ENCODE data around the gene TENM3.
"Not testable (repeated sequence)": the region's sequence is repeated elsewhere in the genome, so short reads cannot be mapped to it uniquely, and the experiment has no call there.

TENM3 gene

DNA sequence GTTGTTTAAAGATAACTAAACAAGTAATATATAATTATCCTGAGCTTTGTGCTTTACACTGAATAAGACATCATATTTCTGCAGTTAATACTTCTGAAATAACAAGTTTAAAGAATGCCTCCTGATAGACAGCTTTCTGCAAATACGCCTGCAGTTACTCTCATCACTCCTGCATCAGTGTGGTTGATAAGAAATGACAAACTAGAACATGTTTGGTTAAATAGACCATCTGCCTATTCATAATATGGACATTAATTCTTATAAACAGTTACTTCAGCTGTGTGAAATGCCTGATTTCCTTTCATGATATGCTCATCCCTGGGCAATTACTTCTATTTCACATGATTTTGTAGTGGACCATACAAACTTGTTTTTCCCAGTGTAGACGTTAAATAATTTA lies 7.0 kb upstream of the TENM3 start:
- TF ChIP-seq ZNF274 (IDR thresholded peaks at IDR 0.05; ENCODE audit: low read depth, low read length): no peak
- H3K4me3 ChIP-seq (ENCODE audit: low read length): no peak overlapping the region

DNA sequence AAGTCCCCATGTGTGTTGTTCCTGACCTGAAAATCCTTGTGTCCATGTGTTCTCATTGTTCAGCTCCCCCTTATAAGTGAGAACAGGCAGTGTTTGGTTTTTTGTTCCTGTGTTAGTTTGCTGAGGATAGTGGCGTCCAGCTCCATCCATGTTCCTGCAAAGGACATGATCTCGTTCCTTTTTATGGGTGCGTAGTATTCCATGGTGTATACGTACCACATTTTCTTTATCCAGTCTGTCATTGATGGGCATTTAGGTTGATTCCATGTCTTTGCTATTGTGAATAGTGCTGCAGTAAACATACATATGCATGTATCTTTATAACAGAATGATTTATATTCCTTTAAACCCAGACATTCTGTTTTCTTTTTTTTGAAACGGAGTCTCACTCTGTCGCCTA lies 6.2 kb upstream of the TENM3 start:
- H3K4me3 ChIP-seq (ENCODE audit: low read length): not testable (repeated sequence)

DNA sequence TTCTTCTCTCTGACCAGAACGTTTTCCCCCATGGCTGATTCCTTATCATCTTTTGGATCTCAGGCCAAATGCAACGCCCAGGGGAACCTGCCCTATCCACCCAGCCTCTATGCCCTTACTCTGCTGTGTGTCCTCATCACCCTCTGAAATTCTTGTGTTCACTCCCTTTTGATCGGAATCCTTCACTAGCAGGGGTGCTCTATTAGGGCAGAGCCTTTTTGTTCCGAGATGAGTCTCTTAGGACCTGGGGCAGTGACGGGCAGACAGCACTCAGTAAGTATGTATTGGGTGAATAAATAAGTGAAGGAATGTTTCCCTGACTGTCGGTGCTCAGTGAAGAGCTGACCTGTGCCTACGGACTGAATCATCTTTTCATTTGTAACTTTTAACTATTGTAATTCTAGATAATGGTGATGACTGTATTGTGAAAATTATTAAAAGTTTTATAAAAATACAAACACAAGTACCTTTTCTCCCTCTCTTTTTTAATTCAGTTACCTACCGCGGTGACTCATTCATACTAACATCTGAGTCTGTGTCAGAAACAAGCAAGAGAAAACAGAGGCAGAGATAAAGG lies 4.8 kb upstream of the TENM3 start:
- H3K4me3 ChIP-seq (ENCODE audit: low read length): no peak overlapping the region

DNA sequence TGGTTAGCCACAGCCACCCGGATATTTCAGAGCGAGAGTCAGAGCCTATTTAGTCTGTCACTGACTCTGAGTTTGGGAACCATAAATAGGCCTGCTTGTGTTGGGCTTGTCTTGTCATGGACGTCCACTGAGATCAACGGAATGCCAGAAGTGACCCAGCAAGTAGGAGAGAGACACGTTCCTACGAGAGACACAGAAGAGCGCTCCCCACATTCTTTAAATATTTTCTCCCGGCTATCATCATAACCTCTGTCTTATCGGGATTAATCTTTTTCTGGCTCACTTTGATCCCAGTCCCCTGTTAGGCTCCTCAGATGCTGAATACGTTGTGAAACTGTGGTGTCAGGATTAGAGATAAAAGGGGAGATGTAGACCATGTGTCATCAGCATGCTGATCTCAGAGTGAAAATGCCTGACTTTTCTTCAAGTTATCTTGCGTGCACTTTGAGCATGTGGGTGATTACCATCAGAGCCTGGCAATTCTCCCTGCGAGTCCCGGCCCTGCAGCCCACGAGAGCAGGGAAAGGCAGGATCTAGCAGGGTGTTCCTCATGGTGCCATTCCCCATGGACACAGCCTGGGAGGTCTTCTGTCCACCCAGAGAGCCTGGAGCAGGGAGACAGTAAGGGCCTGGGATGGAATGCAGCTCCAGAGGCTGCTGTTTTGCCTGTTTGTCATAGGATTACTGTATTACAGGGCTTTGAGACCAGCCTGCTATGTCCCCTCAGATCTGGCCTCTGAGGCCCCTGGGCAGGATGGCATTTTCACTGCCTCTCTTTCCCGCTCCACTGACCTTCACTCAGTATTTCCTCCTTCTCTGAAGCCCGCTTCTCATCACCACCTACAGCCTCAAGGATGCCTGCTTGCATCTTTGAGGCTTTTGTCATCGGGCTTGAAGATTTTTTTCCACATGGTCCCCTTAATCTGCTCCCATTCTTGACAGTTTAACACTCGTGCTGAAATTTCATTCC lies 2.8 kb upstream of the TENM3 start:
- no peak overlapping the region for H3K4me3 ChIP-seq (ENCODE audit: low read length)
- no peak for TF ChIP-seq ZNF274 (IDR thresholded peaks at IDR 0.05; ENCODE audit: low read depth, low read length)

More for the DNA sequence above, 4.8 kb upstream of the TENM3 start:
- TF ChIP-seq ZNF274 (IDR thresholded peaks at IDR 0.05; ENCODE audit: low read depth, low read length): no peak

DNA sequence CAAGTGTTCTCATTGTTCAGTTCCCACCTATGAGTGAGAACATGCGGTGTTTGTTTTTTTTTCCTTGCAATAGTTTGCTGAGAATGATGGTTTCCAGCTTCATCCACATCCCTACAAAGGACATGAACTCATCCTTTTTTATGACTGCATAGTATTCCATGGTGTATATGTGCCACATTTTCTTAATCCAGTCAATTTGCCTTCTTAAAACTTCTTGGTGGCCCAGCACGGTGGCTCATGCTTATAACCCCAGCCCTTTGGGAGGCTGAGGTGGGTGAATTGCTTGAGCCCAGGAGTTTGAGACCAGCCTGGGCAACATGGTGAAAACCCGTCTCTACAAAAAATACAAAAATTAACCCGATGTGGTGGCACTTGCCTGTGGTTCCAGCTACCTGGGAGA lies 942 bp upstream of the TENM3 start:
- not testable (repeated sequence) for H3K4me3 ChIP-seq (ENCODE audit: low read length)

DNA sequence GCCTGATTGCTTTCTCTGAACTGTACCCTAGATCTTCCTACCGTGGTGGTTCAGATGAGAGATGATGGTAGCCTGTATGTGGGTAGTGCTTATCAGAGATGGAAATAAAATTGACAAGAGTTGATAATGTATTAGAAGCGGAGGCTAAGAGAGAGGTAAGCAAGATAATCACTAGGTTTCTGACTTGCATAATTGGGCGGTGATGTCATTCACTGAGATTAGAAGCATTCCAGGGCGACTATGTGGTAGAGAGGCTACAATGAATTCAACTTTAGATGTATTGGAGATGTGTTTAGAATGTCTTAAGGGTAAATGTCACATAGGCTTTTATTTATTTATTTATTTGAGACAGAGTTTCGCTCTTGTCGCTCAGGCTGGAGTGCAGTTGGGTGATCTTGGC lies 415 bp upstream of the TENM3 start:
- no peak for TF ChIP-seq ZNF274 (IDR thresholded peaks at IDR 0.05; ENCODE audit: low read depth, low read length)
- no peak overlapping the region for H3K4me3 ChIP-seq (ENCODE audit: low read length)

DNA sequence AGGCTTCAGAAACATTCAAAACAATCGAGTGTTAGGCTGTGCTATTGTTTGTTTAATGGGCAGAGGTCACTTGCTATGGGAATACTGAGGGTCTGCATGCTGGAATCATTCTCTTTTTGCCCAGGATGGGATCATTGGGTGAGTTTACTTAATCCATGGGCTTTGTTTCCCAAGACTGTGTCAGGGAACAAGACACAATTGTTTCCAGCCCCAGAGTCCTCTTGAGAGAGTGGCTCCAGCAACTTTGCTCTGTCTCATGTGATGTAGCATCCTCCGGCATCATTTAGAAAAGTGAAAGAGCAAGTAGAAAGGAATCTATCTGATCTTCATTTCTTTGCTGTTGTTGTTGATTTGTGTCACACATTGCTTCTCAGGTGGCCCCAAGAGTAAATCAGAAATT lies 1.8 kb downstream of the TENM3 start:
- no peak for TF ChIP-seq ZNF274 (IDR thresholded peaks at IDR 0.05; ENCODE audit: low read depth, low read length)
- H3K4me3 ChIP-seq (ENCODE audit: low read length): no peak overlapping the region

DNA sequence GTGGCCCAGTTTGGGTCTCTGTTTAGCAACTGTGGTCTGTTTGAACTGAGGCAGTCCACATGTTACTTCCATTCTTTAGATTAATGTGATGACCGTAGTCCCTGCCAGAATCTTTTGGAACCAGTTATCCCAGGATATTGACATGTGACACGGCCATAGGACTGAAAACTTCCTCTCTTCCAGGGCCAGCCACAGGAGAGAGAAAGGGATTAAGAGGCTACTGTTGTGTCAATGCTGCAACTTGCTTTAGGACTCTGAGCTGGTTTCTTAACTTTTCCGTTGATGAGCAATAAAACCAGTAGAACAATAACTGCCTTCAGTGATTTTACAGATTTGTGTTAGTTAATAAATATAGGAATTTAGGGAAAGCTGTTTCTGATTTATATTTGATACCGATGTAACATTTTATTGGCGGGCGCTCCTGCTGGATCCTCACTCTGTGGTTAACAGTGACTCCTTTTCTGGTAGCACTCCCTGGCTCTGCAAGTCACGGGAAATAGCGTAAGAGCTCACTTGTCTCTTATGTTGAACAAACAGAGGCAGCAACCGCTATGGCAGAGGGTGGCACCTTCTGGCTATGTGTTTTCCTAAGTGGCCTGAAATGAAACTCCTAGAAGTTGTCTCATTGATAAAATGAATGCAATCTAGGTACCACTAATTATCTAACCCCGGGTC lies 2.5 kb downstream of the TENM3 start:
- no peak overlapping the region for H3K4me3 ChIP-seq (ENCODE audit: low read length)
- TF ChIP-seq ZNF274 (IDR thresholded peaks at IDR 0.05; ENCODE audit: low read depth, low read length): no peak

DNA sequence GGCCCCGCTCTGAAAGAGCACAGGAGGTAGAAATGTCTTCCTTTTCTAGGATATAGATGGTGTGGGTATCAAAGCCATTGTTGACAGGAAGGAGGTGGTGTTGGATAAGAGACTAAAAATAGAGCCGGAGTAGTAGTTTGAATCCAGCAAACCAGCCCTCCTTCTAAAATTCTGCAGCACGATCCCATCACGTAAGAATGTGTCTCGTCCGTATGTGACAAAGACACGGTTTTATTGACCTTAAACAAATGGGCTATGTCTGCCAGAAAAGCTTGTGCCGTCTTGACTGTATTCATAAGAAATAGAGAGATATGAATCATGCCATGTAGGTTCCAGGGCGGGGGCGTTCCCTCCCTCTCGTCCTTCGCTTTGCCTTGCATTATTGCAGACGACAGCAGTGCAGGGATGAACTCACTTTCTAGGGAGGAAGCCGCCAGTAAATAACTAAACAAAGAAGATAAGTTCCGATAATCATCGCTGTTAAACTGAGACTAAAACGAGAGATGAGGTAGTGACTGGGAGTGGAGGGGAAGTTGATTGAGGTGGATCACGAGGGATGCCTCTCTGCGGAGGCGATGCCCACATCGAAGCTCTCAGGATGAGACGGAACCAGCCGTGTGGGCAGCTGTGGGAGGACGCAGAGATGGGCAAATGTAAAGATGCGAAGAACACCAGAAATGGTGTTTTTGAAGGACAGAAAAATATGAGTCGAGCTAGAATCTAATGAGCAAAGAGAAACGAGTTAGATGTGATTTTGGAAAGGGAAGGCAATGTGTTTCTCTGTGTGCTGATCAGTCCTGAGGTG lies 3.4 kb downstream of the TENM3 start:
- no peak overlapping the region for H3K4me3 ChIP-seq (ENCODE audit: low read length)
- TF ChIP-seq ZNF274 (IDR thresholded peaks at IDR 0.05; ENCODE audit: low read depth, low read length): no peak

DNA sequence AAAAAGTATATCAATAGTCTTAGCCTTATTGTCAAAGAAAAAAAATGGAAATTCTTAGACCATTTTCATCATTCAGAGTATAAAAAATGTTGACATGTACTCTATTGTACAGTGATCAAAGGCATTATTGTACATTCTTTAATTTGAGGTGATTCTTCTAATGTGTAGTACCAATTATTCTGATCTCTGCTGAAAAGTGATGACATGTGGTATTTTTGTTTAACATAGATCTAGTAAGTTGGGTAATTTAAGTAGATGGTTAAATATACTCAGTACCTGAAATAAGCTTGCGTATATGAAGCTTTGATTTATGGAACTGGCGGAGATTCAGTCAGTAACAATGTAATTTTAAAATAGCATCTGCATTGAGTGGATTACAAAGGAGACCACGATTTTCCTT lies 5.1 kb downstream of the TENM3 start:
- no peak overlapping the region for H3K4me3 ChIP-seq (ENCODE audit: low read length)
- TF ChIP-seq ZNF274 (IDR thresholded peaks at IDR 0.05; ENCODE audit: low read depth, low read length): no peak

DNA sequence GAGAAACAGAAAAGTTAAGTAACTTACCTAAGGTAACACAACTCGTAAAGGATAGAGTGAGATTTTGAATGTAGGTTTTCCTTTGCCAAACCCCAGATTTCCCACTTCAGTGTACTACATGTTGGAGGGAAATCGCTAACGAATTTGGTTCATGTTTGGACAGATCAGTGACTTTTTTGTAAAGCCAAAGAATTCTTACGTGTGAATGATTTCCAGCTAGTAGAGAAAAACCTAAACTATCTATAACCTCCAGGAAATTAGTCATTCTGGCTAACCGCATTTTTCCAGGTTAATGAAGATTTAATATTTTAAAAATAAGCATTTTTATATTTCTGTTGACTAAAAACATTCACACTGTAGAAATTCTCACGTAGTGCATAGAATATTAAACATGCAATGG lies 7.2 kb downstream of the TENM3 start:
- no peak overlapping the region for H3K4me3 ChIP-seq (ENCODE audit: low read length)
- TF ChIP-seq ZNF274 (IDR thresholded peaks at IDR 0.05; ENCODE audit: low read depth, low read length): no peak

DNA sequence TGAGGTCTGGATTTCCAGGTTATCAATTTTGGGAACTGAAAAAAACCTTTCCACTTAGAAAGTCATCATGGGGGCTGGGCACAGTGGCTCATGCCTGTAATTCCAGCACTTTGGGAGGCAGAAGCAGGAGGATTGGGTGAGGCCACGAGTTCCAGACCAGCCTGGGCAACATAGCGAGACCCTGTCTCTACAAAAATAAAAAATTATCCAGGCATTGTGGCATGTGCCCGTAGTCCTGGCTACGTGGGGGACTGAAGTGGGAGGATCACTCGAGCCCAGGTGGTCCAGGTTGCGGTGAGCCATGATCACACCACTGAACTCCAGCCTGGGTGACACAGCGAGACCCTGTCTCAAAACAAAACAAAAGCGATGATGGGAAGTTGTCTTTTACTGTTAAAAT lies 7.9 kb downstream of the TENM3 start:
- TF ChIP-seq ZNF274 (IDR thresholded peaks at IDR 0.05; ENCODE audit: low read depth, low read length): no peak
- H3K4me3 ChIP-seq (ENCODE audit: low read length): no peak overlapping the region

DNA sequence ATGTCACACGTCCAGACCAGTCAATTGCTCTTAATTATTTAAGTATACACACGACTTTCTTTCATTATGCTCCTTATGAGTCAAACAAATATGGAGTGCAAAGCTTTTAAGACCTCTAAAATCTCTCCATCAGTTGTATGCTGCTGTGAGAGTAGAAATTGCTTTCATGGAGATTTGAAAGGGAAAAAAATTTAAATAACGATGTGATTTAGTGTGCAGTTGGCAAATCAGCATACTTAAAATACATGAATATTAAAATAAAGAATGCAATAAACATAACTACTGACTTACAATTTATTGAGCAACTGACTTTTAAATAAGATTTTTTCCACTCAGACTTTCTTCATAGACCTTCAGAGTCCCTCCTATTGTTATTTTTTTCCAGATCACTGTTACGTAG lies 9.0 kb downstream of the TENM3 start:
- H3K4me3 ChIP-seq (ENCODE audit: low read length): no peak overlapping the region
- TF ChIP-seq ZNF274 (IDR thresholded peaks at IDR 0.05; ENCODE audit: low read depth, low read length): no peak

DNA sequence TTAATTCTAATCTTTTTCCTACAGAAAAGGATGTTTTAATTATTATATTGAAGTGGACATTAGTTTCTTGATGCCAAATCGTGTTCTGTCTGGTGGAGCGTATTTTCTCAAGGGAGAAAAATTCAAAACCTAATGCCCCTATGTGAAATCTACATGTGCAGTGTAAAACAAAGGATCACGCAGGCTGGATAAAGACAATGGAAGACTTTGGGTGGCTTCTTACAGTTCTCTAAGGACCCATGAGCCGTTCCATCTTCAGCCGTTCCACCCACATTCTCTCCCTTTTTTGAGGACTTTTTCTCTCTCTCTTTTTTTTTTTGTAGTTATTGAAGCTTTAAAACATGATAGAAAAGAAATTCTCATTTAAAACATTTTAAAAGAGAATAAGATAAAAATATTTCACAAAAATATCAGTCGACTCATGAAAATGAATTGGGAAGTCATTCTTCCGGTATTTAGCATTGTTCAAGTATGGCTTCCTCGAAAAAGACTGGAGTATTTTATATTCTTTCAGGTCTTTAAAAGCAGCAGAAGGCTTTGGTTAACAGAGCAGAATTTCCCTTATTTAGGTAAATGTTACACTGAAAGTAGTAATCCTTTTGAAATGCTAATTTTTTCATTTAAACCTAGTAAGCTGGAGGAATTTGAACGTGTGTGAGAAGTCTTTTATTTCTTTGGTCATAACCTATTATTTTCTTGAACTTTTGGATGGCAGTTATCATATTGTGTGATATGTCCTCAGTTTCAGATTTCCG lies 11.0 kb downstream of the TENM3 start:
- H3K4me3 ChIP-seq (ENCODE audit: low read length): no peak overlapping the region
- TF ChIP-seq ZNF274 (IDR thresholded peaks at IDR 0.05; ENCODE audit: low read depth, low read length): no peak
